DMS79 treated with DMSO at 0.1 percent for 48 hours (cell line): ENCODE measurements around the gene CBLN4.

Experiments used
- DNase-seq: peaks from one replicate; lab custom pipeline; 2025; lab: John Stamatoyannopoulos, UW

The CBLN4 gene

GRCh38 chr20:56005389-56005715 lies at the start of gene CBLN4:
Gene CBLN4 (minus strand): TSS chr20:56005519. CDS start chr20:56004171, 1,348 bp downstream.
- DNase-seq: no peak

GRCh38 chr20:56043227-56043626 lies 37.9 kb upstream of the CBLN4 start:
- DNase-seq: no peak

- no peak for DNase-seq
Measured at GRCh38 chr20:56032251-56032650, 26.9 kb upstream of the CBLN4 start.

GRCh38 chr20:56018716-56019115 lies 13.4 kb upstream of the CBLN4 start:
- no peak for DNase-seq

GRCh38 chr20:56018194-56018593 lies 12.9 kb upstream of the CBLN4 start:
- DNase-seq: no peak

- DNase-seq: no peak
Measured at GRCh38 chr20:56017560-56017959, 12.2 kb upstream of the CBLN4 start.

GRCh38 chr20:56014998-56015397 lies 9.7 kb upstream of the CBLN4 start:
- DNase-seq: no peak

- DNase-seq: no peak
Measured at GRCh38 chr20:56014151-56014550, 8.8 kb upstream of the CBLN4 start.

- DNase-seq: no peak
Measured at GRCh38 chr20:56004611-56005388, 519 bp downstream of the CBLN4 start.

GRCh38 chr20:56004007-56004406 lies 1.3 kb downstream of the CBLN4 start:
- no peak for DNase-seq

GRCh38 chr20:56002908-56003800 lies 2.2 kb downstream of the CBLN4 start:
- DNase-seq: no peak

- no peak for DNase-seq
Measured at GRCh38 chr20:56001890-56002289, 3.4 kb downstream of the CBLN4 start.

- DNase-seq: no peak
Measured at GRCh38 chr20:56001106-56001785, 4.1 kb downstream of the CBLN4 start.

GRCh38 chr20:55978550-55978949 lies 26.8 kb downstream of the CBLN4 start:
- no peak for DNase-seq

GRCh38 chr20:55977690-55978459 lies 27.4 kb downstream of the CBLN4 start:
- DNase-seq: peak; percentile 30

GRCh38 chr20:55974491-55975202 lies 30.7 kb downstream of the CBLN4 start:
- no peak for DNase-seq

GRCh38 chr20:55964790-55965189 lies 40.5 kb downstream of the CBLN4 start:
- DNase-seq: no peak

GRCh38 chr20:55961376-55962330 lies 43.7 kb downstream of the CBLN4 start:
- no peak for DNase-seq

GRCh38 chr20:55953201-55953600 lies 52.1 kb downstream of the CBLN4 start:
- DNase-seq: no peak

GRCh38 chr20:55947701-55948100 lies 57.6 kb downstream of the CBLN4 start:
- DNase-seq: no peak
